ENCODE results near the gene FRMD6.
A peak's percentile ranks its signal among the peaks of the same experiment; 100 is the strongest.

The FRMD6 gene

GRCh38 chr14:51609251-51609954, 42.3 kb upstream of the FRMD6 start:
- H3K4me3 ChIP-seq (ENCODE audit: control insufficient read depth, low read depth, low read length): no peak overlapping the region
- TF ChIP-seq, protein P1, sequence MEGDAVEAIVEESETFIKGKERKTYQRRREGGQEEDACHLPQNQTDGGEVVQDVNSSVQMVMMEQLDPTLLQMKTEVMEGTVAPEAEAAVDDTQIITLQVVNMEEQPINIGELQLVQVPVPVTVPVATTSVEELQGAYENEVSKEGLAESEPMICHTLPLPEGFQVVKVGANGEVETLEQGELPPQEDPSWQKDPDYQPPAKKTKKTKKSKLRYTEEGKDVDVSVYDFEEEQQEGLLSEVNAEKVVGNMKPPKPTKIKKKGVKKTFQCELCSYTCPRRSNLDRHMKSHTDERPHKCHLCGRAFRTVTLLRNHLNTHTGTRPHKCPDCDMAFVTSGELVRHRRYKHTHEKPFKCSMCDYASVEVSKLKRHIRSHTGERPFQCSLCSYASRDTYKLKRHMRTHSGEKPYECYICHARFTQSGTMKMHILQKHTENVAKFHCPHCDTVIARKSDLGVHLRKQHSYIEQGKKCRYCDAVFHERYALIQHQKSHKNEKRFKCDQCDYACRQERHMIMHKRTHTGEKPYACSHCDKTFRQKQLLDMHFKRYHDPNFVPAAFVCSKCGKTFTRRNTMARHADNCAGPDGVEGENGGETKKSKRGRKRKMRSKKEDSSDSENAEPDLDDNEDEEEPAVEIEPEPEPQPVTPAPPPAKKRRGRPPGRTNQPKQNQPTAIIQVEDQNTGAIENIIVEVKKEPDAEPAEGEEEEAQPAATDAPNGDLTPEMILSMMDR (IDR thresholded peaks at IDR 0.05; ENCODE audit: control insufficient read depth, insufficient read depth, low read depth, low read length, missing control alignments): no peak
- DNase-seq (ENCODE audit: low read depth): no peak

GRCh38 chr14:51609955-51610283, 41.8 kb upstream of the FRMD6 start:
- no peak overlapping the region for H3K4me3 ChIP-seq (ENCODE audit: control insufficient read depth, low read depth, low read length)
- TF ChIP-seq, protein P1 (IDR thresholded peaks at IDR 0.05; ENCODE audit: control insufficient read depth, insufficient read depth, low read depth, low read length, missing control alignments): no peak
- DNase-seq (ENCODE audit: low read depth): no peak

DNA sequence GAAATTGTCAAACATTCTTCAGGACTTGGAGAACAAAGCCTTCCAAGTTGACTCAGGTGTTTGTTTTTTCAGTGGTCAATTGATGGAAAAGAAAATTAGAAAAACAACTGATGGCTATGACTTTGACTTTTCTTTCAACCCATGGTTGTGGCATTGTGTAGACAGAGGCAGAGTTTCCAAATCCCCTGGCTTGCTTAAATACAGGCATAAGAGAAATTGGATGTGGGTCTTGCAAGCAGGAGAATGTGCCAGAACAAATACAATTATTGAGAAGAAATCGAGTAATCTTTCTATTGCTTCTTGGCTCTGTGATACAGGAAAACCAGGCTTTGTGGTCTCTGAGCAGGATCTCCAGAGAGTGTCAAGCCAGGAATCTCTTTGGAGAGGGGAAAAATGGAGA, 40.9 kb upstream of the FRMD6 start:
- TF ChIP-seq, protein P1 (IDR thresholded peaks at IDR 0.05; ENCODE audit: control insufficient read depth, insufficient read depth, low read depth, low read length, missing control alignments): no peak
- DNase-seq (ENCODE audit: low read depth): no peak
- no peak overlapping the region for H3K4me3 ChIP-seq (ENCODE audit: control insufficient read depth, low read depth, low read length)

GRCh38 chr14:51612449-51612848, 39.3 kb upstream of the FRMD6 start:
- DNase-seq (ENCODE audit: low read depth): no peak
- H3K4me3 ChIP-seq (ENCODE audit: control insufficient read depth, low read depth, low read length): no peak overlapping the region
- TF ChIP-seq, protein P1 (IDR thresholded peaks at IDR 0.05; ENCODE audit: control insufficient read depth, insufficient read depth, low read depth, low read length, missing control alignments): no peak

- TF ChIP-seq, protein P1 (IDR thresholded peaks at IDR 0.05; ENCODE audit: control insufficient read depth, insufficient read depth, low read depth, low read length, missing control alignments): no peak
- DNase-seq (ENCODE audit: low read depth): no peak
- no peak overlapping the region for H3K4me3 ChIP-seq (ENCODE audit: control insufficient read depth, low read depth, low read length)
Observed at GRCh38 chr14:51613416-51613815, 38.3 kb upstream of the FRMD6 start.

DNA sequence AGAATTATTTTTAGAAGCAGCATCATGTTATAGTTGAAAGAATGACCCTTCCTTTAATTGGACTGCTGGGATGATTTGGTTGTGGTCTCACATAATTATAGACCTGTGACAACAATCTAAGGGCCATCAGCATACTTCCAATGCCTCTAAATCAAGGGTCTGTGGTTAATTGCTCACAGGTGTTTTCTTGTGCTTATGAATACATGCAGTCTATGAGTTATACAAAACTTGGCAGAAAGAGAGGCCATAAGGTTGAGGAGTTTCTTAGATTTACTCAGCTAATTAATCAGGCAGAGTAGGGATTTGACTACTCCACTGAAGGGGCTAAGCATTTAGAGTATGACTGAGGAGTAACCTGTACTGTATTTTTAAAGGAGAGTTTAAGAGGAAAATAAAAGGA, 37.0 kb upstream of the FRMD6 start:
- peak; percentile 40 for DNase-seq (ENCODE audit: low read depth)
- no peak overlapping the region for H3K4me3 ChIP-seq (ENCODE audit: control insufficient read depth, low read depth, low read length)
- TF ChIP-seq, protein P1 (IDR thresholded peaks at IDR 0.05; ENCODE audit: control insufficient read depth, insufficient read depth, low read depth, low read length, missing control alignments): no peak
